ENCODE data around the gene ZNF646. TPM values are rescaled to one million over a fixed set of nuclear protein-coding genes. Genes with fewer than 3 reads are reported as not detected.

ZNF646 gene
- total and polyA plus RNA-seq, 2 of the 13 experiments (the other 11 are each of a cell fraction or from before 2014, with no cell fraction given), result 3.4 to 10.9 TPM

DNA sequence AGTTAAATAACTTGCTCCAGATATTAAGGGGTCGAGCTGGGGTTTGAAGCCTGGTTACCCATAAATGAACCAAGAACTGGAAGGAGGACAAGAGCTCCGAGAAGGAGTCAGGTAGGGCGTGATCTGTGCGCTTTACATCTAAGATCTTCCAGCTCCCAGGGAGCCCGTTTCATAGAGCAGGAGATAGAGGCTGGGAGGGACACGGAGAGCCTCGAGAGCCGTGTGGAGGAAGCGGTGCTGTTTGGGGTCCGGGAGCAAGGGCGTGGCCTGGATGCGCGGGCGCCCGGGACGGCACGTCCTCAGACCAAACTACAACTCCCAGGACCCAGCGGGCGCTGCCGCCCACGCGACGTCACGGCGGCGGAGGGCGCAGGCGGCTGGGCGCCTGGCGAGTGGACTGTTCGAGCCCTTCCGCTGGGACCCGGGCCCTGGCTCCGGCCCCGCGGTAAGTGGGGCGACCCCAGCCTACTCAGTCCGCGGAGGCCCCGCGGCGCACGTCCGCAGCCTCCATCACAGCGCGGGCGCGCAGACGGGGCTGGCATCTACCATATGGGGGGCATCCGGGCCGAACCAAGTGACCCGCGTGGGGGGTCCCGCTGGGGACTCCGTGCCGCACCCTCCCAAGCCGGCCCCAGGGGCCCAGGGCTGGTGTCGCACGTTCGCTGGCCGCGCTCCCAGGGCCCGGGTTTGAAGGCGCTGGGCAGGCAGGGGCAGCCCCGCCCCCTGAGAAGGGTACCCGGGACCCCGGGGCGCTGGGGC is 34.0 kb downstream of the ZNF646 start, which contains the start of gene BCKDK (continued):
- TF ChIP-seq ZNF281 (CRISPR knock-in tag; IDR thresholded peaks at IDR 0.05; ENCODE audit: borderline replicate concordance) (peak; percentile 45; the same call in 1 of the 2 replicates), RELA (CRISPR knock-in tag; IDR thresholded peaks at IDR 0.05) (0 out of 2 replicates have a peak, but pooled peaks have one; percentile 74), ZNF841 (CRISPR knock-in tag; IDR thresholded peaks at IDR 0.05; ENCODE audit: borderline replicate concordance) (no peak), HMGA1 (CRISPR knock-in tag; conservative IDR thresholded peaks at IDR 0.05) (no peak), THAP9 (CRISPR knock-in tag; IDR thresholded peaks at IDR 0.05; ENCODE audit: borderline replicate concordance) (0 out of 2 replicates have a peak, but pooled peaks have one; percentile 50), KLF13 (CRISPR knock-in tag; IDR thresholded peaks at IDR 0.05) (no peak), ZNF564 (CRISPR knock-in tag; IDR thresholded peaks at IDR 0.05) (peak; percentile 18; the same call in 1 of the 2 replicates), PBX3 (CRISPR knock-in tag; IDR thresholded peaks at IDR 0.05; ENCODE audit: borderline replicate concordance) (0 out of 2 replicates have a peak, but pooled peaks have one; percentile 60), SMAD9 (CRISPR knock-in tag; IDR thresholded peaks at IDR 0.05) (no peak), ZNF546 (CRISPR knock-in tag; conservative IDR thresholded peaks at IDR 0.05) (no peak)
- TF ChIP-seq, protein P1, sequence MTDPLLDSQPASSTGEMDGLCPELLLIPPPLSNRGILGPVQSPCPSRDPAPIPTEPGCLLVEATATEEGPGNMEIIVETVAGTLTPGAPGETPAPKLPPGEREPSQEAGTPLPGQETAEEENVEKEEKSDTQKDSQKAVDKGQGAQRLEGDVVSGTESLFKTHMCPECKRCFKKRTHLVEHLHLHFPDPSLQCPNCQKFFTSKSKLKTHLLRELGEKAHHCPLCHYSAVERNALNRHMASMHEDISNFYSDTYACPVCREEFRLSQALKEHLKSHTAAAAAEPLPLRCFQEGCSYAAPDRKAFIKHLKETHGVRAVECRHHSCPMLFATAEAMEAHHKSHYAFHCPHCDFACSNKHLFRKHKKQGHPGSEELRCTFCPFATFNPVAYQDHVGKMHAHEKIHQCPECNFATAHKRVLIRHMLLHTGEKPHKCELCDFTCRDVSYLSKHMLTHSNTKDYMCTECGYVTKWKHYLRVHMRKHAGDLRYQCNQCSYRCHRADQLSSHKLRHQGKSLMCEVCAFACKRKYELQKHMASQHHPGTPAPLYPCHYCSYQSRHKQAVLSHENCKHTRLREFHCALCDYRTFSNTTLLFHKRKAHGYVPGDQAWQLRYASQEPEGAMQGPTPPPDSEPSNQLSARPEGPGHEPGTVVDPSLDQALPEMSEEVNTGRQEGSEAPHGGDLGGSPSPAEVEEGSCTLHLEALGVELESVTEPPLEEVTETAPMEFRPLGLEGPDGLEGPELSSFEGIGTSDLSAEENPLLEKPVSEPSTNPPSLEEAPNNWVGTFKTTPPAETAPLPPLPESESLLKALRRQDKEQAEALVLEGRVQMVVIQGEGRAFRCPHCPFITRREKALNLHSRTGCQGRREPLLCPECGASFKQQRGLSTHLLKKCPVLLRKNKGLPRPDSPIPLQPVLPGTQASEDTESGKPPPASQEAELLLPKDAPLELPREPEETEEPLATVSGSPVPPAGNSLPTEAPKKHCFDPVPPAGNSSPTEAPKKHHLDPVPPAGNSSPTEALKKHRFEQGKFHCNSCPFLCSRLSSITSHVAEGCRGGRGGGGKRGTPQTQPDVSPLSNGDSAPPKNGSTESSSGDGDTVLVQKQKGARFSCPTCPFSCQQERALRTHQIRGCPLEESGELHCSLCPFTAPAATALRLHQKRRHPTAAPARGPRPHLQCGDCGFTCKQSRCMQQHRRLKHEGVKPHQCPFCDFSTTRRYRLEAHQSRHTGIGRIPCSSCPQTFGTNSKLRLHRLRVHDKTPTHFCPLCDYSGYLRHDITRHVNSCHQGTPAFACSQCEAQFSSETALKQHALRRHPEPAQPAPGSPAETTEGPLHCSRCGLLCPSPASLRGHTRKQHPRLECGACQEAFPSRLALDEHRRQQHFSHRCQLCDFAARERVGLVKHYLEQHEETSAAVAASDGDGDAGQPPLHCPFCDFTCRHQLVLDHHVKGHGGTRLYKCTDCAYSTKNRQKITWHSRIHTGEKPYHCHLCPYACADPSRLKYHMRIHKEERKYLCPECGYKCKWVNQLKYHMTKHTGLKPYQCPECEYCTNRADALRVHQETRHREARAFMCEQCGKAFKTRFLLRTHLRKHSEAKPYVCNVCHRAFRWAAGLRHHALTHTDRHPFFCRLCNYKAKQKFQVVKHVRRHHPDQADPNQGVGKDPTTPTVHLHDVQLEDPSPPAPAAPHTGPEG (CRISPR knock-in tag; IDR thresholded peaks at IDR 0.05), result no peak
- TF ChIP-seq, protein P2, sequence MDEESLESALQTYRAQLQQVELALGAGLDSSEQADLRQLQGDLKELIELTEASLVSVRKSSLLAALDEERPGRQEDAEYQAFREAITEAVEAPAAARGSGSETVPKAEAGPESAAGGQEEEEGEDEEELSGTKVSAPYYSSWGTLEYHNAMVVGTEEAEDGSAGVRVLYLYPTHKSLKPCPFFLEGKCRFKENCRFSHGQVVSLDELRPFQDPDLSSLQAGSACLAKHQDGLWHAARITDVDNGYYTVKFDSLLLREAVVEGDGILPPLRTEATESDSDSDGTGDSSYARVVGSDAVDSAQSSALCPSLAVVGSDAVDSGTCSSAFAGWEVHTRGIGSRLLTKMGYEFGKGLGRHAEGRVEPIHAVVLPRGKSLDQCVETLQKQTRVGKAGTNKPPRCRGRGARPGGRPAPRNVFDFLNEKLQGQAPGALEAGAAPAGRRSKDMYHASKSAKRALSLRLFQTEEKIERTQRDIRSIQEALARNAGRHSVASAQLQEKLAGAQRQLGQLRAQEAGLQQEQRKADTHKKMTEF (CRISPR knock-in tag; IDR thresholded peaks at IDR 0.05), result peak; percentile 83; the same call in 1 of the 2 replicates
